Vagina (tissue), 2 donors: Measurements from ENCODE around the gene RFTN2. TPM values are rescaled to one million over a fixed set of nuclear protein-coding genes. Genes with fewer than 3 reads are reported as not detected.

Experiments
- DNase-seq, 2 donors: peaks; one replicate each; pipeline ENCODE4 v3.0.0-alpha.2; 2017; ENCODE audit errors: extremely low spot score in 2 of 2
- H3K27ac ChIP-seq: fragments of 200-600 bp; sonication (generic); one replicate; pipeline ENCODE4 v1.5.1; 2019
- H3K27me3 ChIP-seq: fragments of 200-600 bp; sonication (generic); one replicate; pipeline ENCODE4 v1.5.1; 2019
- H3K36me3 ChIP-seq, 2 donors: fragments of 200-600 bp; sonication (generic); one replicate each; pipeline ENCODE4 v1.5.1; 2017 to 2019
- H3K4me1 ChIP-seq: fragments of 200-600 bp; sonication (generic); one replicate; pipeline ENCODE4 v1.5.1; 2019
- H3K4me3 ChIP-seq, 2 donors: fragments of 200-600 bp; sonication (generic); 1 replicate in 1 of 2; 2 replicates in 1 of 2; pipeline ENCODE4 v1.5.1; 2016 to 2019
- H3K9me3 ChIP-seq: fragments of 200-600 bp; sonication (generic); one replicate; pipeline ENCODE4 v1.5.1; 2019
- POLR2A ChIP-seq, 2 donors: fragments of 450-650 bp; IDR thresholded peaks; one replicate each; pipeline ENCODE4 v1.6.1; 2017; ENCODE audit warnings: antibody characterized with exemption in 2 of 2, mild to moderate bottlenecking in 2 of 2, moderate library complexity in 2 of 2
- POLR2AphosphoS5 ChIP-seq, 2 donors: sonication (generic); formaldehyde crosslinking; IDR thresholded peaks; one replicate each; pipeline ENCODE4 v1.9.0; 2017; ENCODE audit warnings: antibody characterized with exemption in 2 of 2, mild to moderate bottlenecking in 2 of 2, low read depth in 1 of 2; ENCODE audit not compliant: insufficient read depth in 1 of 2
- intact Hi-C: fragments of 100-400 bp; cut with DNase I; formaldehyde crosslinking; loops from one replicate; pipeline ENCODE4 v1.15.1; 2023
- total RNA-seq: library from RNA; depleted of rRNA; stranded (reverse); fragments of >200 nt; gene quantifications from one replicate; pipeline ENCODE4 v1.2.3, GENCODE V29; 2016
- TF ChIP-seq, protein P1 (sequence below), 3 experiments: fragments of 450-650 bp in 2 of 3; fragments of 200-600 bp in 1 of 3; sonication (generic) in 1 of 3; IDR thresholded peaks; one replicate each; pipeline ENCODE4 v1.5.1; 2017 to 2019; ENCODE audit warnings: antibody characterized with exemption in 3 of 3, mild to moderate bottlenecking in 2 of 3, moderate library complexity in 2 of 3

Gene RFTN2
- total RNA-seq, 1 donor from 2014 or later: 10.8 TPM

DNA sequence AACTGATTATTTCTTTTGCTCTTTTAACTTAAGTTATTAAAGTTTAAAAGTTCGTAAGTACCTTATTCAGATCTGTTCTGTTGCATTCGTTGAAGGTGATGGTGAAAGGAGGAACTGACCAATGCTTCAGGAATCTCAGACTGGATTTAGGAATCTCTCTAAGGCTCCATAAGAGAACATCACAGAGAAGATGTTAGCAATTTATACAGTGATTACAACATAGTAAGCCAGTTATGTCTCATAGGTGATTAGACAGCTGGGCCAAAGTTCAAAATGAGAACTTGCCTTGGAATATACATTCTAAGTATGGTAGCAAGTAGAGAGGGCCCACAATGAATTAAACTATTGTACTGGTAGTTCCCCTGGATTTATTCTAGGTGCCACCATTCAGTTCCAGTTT is 32.9 kb upstream of the RFTN2 start:
- no peak for DNase-seq
- no peak overlapping the region for H3K27ac ChIP-seq
- no peaks in the 10 kb centered on the region for H3K9me3 ChIP-seq
- intact Hi-C loops: loop anchor here (10.0 kb wide), 1 partner anchor 204 kb away; the partner anchor contains the start of gene HSPE1
- no peaks in the 10 kb centered on the region for H3K27me3 ChIP-seq
- no peaks in the 10 kb centered on the region for H3K36me3 ChIP-seq
- H3K4me1 ChIP-seq: peaks cover 31% of the 10 kb centered on the region
- no peak overlapping the region for H3K4me3 ChIP-seq
- TF ChIP-seq, protein P1, sequence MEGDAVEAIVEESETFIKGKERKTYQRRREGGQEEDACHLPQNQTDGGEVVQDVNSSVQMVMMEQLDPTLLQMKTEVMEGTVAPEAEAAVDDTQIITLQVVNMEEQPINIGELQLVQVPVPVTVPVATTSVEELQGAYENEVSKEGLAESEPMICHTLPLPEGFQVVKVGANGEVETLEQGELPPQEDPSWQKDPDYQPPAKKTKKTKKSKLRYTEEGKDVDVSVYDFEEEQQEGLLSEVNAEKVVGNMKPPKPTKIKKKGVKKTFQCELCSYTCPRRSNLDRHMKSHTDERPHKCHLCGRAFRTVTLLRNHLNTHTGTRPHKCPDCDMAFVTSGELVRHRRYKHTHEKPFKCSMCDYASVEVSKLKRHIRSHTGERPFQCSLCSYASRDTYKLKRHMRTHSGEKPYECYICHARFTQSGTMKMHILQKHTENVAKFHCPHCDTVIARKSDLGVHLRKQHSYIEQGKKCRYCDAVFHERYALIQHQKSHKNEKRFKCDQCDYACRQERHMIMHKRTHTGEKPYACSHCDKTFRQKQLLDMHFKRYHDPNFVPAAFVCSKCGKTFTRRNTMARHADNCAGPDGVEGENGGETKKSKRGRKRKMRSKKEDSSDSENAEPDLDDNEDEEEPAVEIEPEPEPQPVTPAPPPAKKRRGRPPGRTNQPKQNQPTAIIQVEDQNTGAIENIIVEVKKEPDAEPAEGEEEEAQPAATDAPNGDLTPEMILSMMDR (IDR thresholded peaks at IDR 0.05): no peak

DNA sequence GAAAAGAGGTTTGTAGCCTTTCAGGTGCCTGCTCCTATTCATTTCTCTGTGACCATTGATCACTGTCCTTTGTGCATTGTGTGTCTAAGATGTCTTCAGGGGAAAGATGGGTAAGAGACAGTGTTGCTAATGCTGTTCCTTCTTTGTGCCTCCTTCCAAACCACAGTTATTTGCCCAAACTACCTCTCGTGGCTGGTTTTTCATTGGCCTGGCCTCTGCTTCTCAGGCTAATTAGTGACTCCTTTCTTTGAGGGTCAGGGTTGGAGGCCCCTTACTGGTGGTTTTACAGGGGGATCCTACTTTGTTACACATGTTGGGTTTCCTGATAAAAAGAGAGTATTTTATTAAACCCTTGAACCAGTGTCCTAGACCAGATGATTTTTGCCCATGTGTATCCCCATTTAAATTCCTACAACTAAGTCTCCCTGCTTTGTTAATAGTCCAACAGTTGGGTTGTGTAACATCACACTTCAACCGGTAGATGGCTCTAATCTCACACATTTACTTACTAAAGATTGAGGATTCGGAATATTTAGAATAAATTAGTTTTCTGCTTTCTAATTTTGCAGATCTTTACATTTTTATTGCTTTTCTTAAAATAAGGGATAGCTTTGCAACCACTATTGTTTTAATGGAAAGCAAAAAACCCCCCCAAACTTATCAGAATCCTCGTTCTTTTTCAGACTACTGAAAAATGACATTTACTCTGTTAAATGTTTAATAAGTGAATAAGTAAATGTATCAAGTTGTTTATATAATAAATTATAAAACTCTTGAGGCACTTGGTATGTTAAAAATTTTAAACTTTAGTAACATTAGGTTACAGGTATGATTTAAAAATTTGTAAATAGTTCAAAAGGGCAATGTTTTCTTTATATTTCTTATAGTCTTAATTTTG is 32.2 kb upstream of the RFTN2 start:
- H3K4me1 ChIP-seq: peaks cover 31% of the 10 kb centered on the region
- H3K36me3 ChIP-seq: no peaks in the 10 kb centered on the region
- H3K4me3 ChIP-seq: peak overlapping the region in 1 of 2 donors; percentile 93
- no peaks in the 10 kb centered on the region for H3K9me3 ChIP-seq
- no peaks in the 10 kb centered on the region for H3K27me3 ChIP-seq
- no peak overlapping the region for H3K27ac ChIP-seq
- intact Hi-C loops: loop anchor here (10.0 kb wide), 1 partner anchor 203 kb away; the partner anchor contains the start of gene HSPE1
- TF ChIP-seq, protein P1 (IDR thresholded peaks at IDR 0.05): peak; percentile 49 to 64 (median 58)
- no peak for TF ChIP-seq POLR2AphosphoS5 (IDR thresholded peaks at IDR 0.05; ENCODE audit: insufficient read depth in 1 of 2, low read depth in 1 of 2)
- DNase-seq: no peak

DNA sequence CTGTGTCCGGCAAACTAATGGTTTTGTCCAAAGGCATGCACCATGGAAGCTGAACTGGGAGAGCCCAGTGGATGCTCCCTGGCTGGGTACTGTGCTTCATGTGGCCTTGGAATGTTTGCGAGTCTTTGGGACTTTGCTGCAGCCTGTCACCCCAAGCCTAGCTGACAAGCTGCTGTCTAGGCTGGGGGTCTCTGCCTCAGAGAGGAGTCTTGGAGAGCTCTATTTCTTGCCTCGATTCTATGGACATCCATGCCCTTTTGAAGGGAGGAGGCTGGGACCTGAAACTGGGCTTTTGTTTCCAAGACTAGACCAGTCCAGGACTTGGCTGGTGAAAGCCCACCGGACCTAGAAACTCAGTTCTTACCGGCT is 31.4 kb upstream of the RFTN2 start:
- no peaks in the 10 kb centered on the region for H3K9me3 ChIP-seq
- peak overlapping the region; percentile 85 to 93 for H3K4me3 ChIP-seq
- TF ChIP-seq, protein P1 (IDR thresholded peaks at IDR 0.05): no peak
- no peak for TF ChIP-seq POLR2AphosphoS5 (IDR thresholded peaks at IDR 0.05; ENCODE audit: insufficient read depth in 1 of 2, low read depth in 1 of 2)
- TF ChIP-seq POLR2A (IDR thresholded peaks at IDR 0.05): no peak
- no peak for DNase-seq
- no peaks in the 10 kb centered on the region for H3K36me3 ChIP-seq
- H3K4me1 ChIP-seq: peaks cover 31% of the 10 kb centered on the region
- intact Hi-C loops: loop anchor here (10.0 kb wide), 1 partner anchor 202 kb away; the partner anchor contains the start of gene HSPE1
- no peak overlapping the region for H3K27ac ChIP-seq
- H3K27me3 ChIP-seq: no peaks in the 10 kb centered on the region

DNA sequence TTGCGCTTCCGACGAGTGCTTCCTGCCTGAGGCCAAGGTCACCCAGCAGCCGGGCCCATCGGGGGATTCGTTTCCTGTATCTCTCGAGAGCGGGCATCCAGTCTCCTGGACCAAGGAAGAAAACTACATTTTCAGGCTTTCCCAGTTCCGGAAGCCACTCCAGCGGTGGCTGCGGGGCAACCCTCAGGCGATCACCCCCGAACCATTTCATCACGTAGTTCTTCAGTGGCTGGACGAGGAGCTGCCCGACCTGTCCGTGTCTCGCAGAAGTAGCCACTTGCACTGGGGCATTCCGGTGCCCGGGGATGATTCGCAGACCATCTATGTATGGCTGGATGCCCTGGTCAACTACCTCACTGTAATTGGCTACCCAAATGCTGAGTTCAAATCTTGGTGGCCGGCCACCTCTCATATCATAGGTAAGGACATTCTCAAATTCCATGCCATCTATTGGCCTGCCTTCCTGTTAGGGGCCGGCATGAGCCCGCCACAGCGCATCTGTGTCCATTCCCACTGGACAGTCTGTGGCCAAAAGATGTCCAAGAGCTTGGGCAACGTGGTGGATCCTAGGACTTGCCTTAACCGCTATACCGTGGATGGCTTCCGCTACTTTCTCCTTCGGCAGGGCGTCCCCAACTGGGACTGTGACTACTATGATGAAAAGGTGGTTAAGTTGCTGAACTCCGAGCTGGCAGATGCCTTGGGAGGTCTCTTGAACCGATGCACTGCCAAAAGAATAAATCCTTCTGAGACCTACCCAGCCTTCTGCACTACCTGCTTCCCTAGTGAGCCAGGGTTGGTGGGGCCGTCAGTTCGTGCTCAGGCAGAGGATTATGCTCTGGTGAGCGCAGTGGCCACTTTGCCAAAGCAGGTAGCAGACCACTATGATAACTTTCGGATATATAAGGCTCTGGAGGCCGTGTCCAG is 30.8 kb upstream of the RFTN2 start:
- Histone ChIP-seq H3K9me3 (no peaks in the 10 kb centered on the region), H3K4me3 (peak overlapping the region; percentile 85 to 93), H3K4me1 (peaks cover 31% of the 10 kb centered on the region), H3K36me3 (no peaks in the 10 kb centered on the region), H3K27me3 (no peaks in the 10 kb centered on the region), H3K27ac (peak overlapping the region; percentile 71)
- TF ChIP-seq POLR2A (IDR thresholded peaks at IDR 0.05): no peak
- intact Hi-C loops: loop anchor here (10.0 kb wide), 1 partner anchor 201 kb away; the partner anchor contains the start of gene HSPE1
- DNase-seq: peak in 1 of 2 donors; percentile 88

DNA sequence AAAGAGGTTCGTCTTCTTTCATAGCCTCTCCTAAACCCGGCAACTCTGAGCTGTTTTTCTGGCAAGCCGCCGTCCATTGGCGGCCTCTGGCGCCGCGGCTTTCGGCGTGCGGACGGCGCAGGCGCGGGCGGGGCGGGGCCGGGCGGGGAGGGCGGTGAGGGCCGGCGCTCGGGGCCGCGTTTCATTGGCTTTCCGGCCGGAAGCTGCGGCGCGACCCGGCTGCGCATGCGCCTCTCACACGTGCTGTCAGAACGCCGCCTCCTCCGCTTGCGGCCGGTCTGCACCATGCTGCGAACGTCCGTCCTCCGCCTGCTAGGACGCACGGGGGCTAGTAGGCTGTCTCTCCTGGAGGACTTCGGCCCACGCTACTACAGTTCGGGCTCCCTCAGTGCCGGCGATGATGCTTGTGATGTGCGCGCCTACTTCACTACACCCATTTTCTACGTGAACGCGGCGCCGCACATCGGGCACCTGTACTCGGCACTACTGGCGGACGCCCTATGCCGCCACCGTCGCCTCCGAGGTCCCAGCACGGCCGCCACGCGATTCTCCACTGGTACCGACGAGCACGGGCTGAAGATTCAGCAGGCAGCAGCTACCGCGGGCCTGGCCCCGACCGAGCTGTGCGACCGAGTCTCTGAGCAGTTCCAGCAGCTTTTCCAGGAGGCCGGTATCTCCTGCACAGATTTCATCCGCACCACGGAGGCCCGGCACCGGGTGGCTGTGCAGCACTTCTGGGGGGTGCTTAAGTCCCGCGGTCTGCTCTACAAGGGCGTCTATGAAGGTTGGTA is 29.9 kb upstream of the RFTN2 start, which contains the start of gene MARS2:
Gene MARS2 (plus strand): TSS at position 249 of the 791 bp plus-strand sequence. CDS start 37 bp downstream, at position 286.
- no peak for TF ChIP-seq POLR2A (IDR thresholded peaks at IDR 0.05)
- peak; percentile 10 to 72 for TF ChIP-seq POLR2AphosphoS5 (IDR thresholded peaks at IDR 0.05; ENCODE audit: insufficient read depth in 1 of 2, low read depth in 1 of 2)
- TF ChIP-seq, protein P1 (IDR thresholded peaks at IDR 0.05): peak in 1 of 3 experiments; percentile 43
- Histone ChIP-seq H3K27ac (peak within 1 kb of the TSS; percentile 71), H3K4me1 (peaks cover 31% of the 10 kb centered on the region), H3K36me3 (no peaks in the 10 kb centered on the region), H3K9me3 (no peaks in the 10 kb centered on the region), H3K27me3 (no peaks in the 10 kb centered on the region), H3K4me3 (peak within 1 kb of the TSS; percentile 85 to 93)
- intact Hi-C loops: loop anchor here (10.0 kb wide), 1 partner anchor 201 kb away; the partner anchor contains the start of gene HSPE1
- peak in 1 of 2 donors; percentile 93 for DNase-seq
